ENCODE results near the gene ADCYAP1R1. TPM values are rescaled to one million over a fixed set of nuclear protein-coding genes. Genes with fewer than 3 reads are reported as not detected.

ADCYAP1R1 gene
- total RNA-seq, 1 donor: not detected

DNA sequence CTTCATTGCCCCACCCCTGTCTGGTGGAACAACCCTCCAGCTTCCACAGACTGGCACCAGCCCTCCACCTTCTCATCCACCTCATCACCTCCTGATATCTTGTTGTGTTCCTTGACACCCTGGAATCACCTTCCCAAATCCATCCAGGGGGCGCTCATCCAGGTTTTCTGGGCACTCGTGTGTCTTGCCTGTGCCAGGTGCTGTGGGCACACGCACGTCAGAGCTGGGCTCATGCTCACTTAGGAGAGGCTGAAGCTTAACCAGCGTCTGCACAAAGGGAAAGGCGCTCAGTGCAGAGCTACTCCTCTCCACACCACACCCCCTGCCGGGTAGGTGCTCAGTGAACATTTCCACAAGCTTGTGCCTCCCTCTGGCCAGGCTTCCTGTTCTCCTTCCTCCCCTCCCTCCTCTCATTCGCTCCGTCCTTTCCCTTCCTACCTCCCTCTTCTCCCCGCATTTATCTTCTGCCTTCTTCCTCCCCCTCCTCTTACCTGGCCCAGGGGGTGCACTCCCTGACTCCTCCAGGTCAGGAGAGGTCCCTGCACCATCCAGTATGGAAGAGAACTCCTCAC lies 4.8 kb downstream of the ADCYAP1R1 start:
- no peak overlapping the region for H3K4me3 ChIP-seq (ENCODE audit: low read depth, low read length)
- TF ChIP-seq, protein P1, sequence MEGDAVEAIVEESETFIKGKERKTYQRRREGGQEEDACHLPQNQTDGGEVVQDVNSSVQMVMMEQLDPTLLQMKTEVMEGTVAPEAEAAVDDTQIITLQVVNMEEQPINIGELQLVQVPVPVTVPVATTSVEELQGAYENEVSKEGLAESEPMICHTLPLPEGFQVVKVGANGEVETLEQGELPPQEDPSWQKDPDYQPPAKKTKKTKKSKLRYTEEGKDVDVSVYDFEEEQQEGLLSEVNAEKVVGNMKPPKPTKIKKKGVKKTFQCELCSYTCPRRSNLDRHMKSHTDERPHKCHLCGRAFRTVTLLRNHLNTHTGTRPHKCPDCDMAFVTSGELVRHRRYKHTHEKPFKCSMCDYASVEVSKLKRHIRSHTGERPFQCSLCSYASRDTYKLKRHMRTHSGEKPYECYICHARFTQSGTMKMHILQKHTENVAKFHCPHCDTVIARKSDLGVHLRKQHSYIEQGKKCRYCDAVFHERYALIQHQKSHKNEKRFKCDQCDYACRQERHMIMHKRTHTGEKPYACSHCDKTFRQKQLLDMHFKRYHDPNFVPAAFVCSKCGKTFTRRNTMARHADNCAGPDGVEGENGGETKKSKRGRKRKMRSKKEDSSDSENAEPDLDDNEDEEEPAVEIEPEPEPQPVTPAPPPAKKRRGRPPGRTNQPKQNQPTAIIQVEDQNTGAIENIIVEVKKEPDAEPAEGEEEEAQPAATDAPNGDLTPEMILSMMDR (IDR thresholded peaks at IDR 0.05; ENCODE audit: insufficient read depth, low read length): no peak
- DNase-seq (ENCODE audit: low read depth): no peak

DNA sequence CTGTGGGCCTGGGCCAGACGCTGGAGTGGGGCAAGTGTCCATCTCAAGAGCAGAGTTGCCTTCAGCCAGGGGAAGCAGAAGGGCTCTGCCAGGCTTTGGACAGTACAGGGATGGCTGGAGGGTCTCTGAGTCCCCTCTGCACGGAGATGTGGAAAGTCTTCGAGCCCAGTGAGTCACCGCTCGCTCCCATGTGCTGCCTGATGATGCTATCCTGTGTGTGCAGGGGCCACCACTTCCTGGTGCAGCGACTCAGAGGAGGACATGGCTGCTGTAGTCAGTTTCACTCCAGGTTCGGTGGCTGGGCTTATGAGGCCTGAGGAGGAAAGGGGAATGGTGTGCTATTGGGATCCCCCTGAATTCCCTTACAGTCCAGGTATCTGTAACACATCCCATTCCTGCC lies 6.0 kb downstream of the ADCYAP1R1 start:
- no peak overlapping the region for H3K4me3 ChIP-seq (ENCODE audit: low read depth, low read length)
- no peak for DNase-seq (ENCODE audit: low read depth)
- TF ChIP-seq, protein P1 (IDR thresholded peaks at IDR 0.05; ENCODE audit: insufficient read depth, low read length): no peak

DNA sequence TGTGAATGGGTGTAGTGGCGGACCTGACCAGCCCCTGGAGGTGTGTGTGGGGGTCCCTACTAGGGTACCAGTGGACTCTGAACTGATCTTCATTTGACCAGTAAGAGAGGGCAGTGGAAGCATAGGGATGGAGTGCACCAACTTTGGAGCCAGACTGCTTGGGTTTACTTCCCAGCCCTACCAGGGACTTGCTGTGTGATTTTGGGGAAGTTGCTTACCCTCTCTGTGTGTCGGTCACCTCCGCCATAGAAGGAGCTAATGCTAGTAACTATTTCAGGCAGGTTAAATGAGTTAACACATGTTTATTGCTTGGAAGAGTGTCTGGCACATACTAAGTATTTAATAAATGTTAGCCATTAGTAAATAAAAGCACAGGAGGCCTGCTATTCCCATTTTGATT lies 6.6 kb downstream of the ADCYAP1R1 start:
- no peak overlapping the region for H3K4me3 ChIP-seq (ENCODE audit: low read depth, low read length)
- DNase-seq (ENCODE audit: low read depth): no peak
- TF ChIP-seq, protein P1 (IDR thresholded peaks at IDR 0.05; ENCODE audit: insufficient read depth, low read length): no peak

DNA sequence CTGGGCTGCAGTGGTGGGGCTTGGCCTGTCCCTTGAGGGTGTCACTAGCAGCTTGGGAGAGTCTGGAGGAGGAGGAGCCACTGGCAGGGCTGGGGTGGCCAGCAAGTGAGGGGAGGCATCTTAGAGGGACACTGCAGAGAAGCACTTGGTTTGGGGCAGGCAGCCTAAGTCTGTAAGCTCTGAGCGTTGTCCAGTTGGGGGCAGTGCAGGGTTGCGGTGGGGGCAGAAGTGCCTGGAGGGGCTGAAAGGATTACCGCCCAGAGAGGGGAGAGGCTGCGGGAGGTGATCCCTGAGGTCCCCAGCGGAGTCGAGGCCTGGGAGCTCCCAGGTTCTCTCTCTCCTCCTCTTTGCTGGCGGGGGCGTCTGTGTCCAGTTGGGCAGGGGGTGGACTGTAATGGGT lies 7.4 kb downstream of the ADCYAP1R1 start:
- TF ChIP-seq, protein P1 (IDR thresholded peaks at IDR 0.05; ENCODE audit: insufficient read depth, low read length): no peak
- no peak for DNase-seq (ENCODE audit: low read depth)
- no peak overlapping the region for H3K4me3 ChIP-seq (ENCODE audit: low read depth, low read length)

DNA sequence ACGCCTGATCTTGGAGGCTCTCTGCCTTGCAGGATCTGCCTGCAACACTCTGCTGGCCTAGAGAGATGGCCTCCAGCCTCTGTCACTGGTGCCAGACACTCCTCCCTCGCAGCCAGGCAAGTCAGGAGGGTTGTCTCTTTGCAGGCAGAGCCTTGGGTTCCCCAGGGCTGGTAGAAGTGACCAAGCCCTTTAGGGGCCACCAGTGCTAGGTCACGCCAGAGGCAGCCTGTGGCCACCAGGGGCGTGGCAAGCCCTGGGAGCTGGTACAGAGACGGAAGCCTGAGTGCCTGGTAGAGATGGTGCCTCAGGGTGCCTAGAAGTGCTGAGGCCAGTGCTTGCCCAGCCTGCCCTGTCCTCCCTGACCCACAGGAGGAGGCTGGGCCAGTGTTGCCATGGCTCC lies 9.1 kb downstream of the ADCYAP1R1 start:
- TF ChIP-seq, protein P1 (IDR thresholded peaks at IDR 0.05; ENCODE audit: insufficient read depth, low read length): no peak
- no peak for DNase-seq (ENCODE audit: low read depth)
- H3K4me3 ChIP-seq (ENCODE audit: low read depth, low read length): no peak overlapping the region

DNA sequence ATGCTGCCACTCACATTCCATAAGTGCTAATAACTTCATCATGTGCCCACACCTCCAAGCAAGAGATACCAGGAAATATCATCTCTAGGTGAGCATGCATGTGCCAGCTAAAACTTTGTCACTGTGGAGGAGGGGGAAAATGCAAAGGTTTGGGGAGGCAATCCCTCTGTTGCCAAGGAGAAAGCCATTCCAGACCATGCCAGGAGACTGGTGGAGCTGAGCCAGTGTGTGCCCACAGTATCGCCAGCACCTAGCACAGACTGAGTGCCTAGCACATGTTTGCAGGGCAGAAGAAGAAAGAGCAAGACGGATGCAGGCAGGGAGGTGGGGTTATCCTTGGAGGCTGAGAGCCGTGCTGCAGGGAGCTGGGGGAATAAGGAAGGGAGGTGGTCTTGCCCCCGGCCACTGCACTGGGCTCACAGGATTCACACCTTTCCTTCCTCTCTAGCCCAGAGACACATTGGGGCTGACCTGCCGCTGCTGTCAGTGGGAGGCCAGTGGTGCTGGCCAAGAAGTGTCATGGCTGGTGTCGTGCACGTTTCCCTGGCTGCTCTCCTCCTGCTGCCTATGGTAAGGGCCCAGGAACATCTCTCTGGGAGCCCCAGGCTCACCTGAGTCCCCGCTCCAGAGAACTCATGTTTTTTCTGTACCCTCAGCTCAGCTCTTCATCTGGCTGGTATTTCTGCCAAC lies 10.8 kb downstream of the ADCYAP1R1 start:
- DNase-seq (ENCODE audit: low read depth): no peak
- TF ChIP-seq, protein P1 (IDR thresholded peaks at IDR 0.05; ENCODE audit: insufficient read depth, low read length): no peak
- H3K4me3 ChIP-seq (ENCODE audit: low read depth, low read length): no peak overlapping the region

Measured in fibroblast of the aortic adventitia (primary cell).